ENCODE data around the gene ANKRD12.
"Not testable (repeated sequence)": the region's sequence is repeated elsewhere in the genome, so short reads cannot be mapped to it uniquely, and the experiment has no call there.

The ANKRD12 gene

GRCh38 chr18:9240270-9240669, 103.7 kb downstream of the ANKRD12 start:
- no peak overlapping the region for H3K4me3 ChIP-seq (ENCODE audit: low read length in 2 of 2)
- no peak overlapping the region for H3K9ac ChIP-seq (ENCODE audit: low read depth in 1 of 2, low read length in 2 of 2)
- no peak overlapping the region for H3K27ac ChIP-seq (ENCODE audit: low read depth in 2 of 2, low read length in 2 of 2)
- H3K4me1 ChIP-seq (ENCODE audit: control insufficient read depth in 2 of 2, insufficient read depth in 2 of 2, low read length in 2 of 2) = no peaks in the 10 kb centered on the region
- peaks cover 10 to 22% of the 10 kb centered on the region in 2 donors for H3K36me3 ChIP-seq (ENCODE audit: control insufficient read depth in 2 of 2, insufficient read depth in 2 of 2, low read length in 2 of 2)
- H3K27me3 ChIP-seq (ENCODE audit: control insufficient read depth in 2 of 2, insufficient read depth in 2 of 2, low read length in 2 of 2) = no peaks in the 10 kb centered on the region
- H3K9me3 ChIP-seq (ENCODE audit: control insufficient read depth in 2 of 2, low read length in 2 of 2) = no peaks in the 10 kb centered on the region

GRCh38 chr18:9243029-9243428, 106.4 kb downstream of the ANKRD12 start:
- Histone ChIP-seq H3K27ac (ENCODE audit: low read depth in 2 of 2, low read length in 2 of 2) (no peak overlapping the region), H3K4me3 (ENCODE audit: low read length in 2 of 2) (no peak overlapping the region), H3K9ac (ENCODE audit: low read depth in 1 of 2, low read length in 2 of 2) (no peak overlapping the region), H3K9me3 (ENCODE audit: control insufficient read depth in 2 of 2, low read length in 2 of 2) (no peaks in the 10 kb centered on the region), H3K4me1 (ENCODE audit: control insufficient read depth in 2 of 2, insufficient read depth in 2 of 2, low read length in 2 of 2) (no peaks in the 10 kb centered on the region), H3K27me3 (ENCODE audit: control insufficient read depth in 2 of 2, insufficient read depth in 2 of 2, low read length in 2 of 2) (no peaks in the 10 kb centered on the region), H3K36me3 (ENCODE audit: control insufficient read depth in 2 of 2, insufficient read depth in 2 of 2, low read length in 2 of 2) (peaks cover 7 to 22% of the 10 kb centered on the region in 2 donors)

- no peaks in the 10 kb centered on the region for H3K27me3 ChIP-seq (ENCODE audit: control insufficient read depth in 2 of 2, insufficient read depth in 2 of 2, low read length in 2 of 2)
- H3K27ac ChIP-seq (ENCODE audit: low read depth in 2 of 2, low read length in 2 of 2) = no peak overlapping the region
- no peak overlapping the region for H3K4me3 ChIP-seq (ENCODE audit: low read length in 2 of 2)
- no peaks in the 10 kb centered on the region for H3K4me1 ChIP-seq (ENCODE audit: control insufficient read depth in 2 of 2, insufficient read depth in 2 of 2, low read length in 2 of 2)
- H3K36me3 ChIP-seq (ENCODE audit: control insufficient read depth in 2 of 2, insufficient read depth in 2 of 2, low read length in 2 of 2) = peaks cover 9 to 17% of the 10 kb centered on the region in 2 donors
- no peaks in the 10 kb centered on the region for H3K9me3 ChIP-seq (ENCODE audit: control insufficient read depth in 2 of 2, low read length in 2 of 2)
- H3K9ac ChIP-seq (ENCODE audit: low read depth in 1 of 2, low read length in 2 of 2) = no peak overlapping the region
These were observed 107.8 kb downstream of the ANKRD12 start for GRCh38 chr18:9244376-9244775.

GRCh38 chr18:9248661-9249060, 112.1 kb downstream of the ANKRD12 start:
- Histone ChIP-seq H3K36me3 (ENCODE audit: control insufficient read depth in 2 of 2, insufficient read depth in 2 of 2, low read length in 2 of 2) (peaks cover 5 to 6% of the 10 kb centered on the region in 2 donors), H3K4me3 (ENCODE audit: low read length in 2 of 2) (no peak overlapping the region), H3K9ac (ENCODE audit: low read depth in 1 of 2, low read length in 2 of 2) (no peak overlapping the region), H3K9me3 (ENCODE audit: control insufficient read depth in 2 of 2, low read length in 2 of 2) (no peaks in the 10 kb centered on the region), H3K27ac (ENCODE audit: low read depth in 2 of 2, low read length in 2 of 2) (no peak overlapping the region), H3K4me1 (ENCODE audit: control insufficient read depth in 2 of 2, insufficient read depth in 2 of 2, low read length in 2 of 2) (no peaks in the 10 kb centered on the region), H3K27me3 (ENCODE audit: control insufficient read depth in 2 of 2, insufficient read depth in 2 of 2, low read length in 2 of 2) (no peaks in the 10 kb centered on the region)

GRCh38 chr18:9249254-9249653, 112.7 kb downstream of the ANKRD12 start:
- Histone ChIP-seq H3K36me3 (ENCODE audit: control insufficient read depth in 2 of 2, insufficient read depth in 2 of 2, low read length in 2 of 2) (peaks cover 11% of the 10 kb centered on the region in 2 donors), H3K4me1 (ENCODE audit: control insufficient read depth in 2 of 2, insufficient read depth in 2 of 2, low read length in 2 of 2) (no peaks in the 10 kb centered on the region), H3K4me3 (ENCODE audit: low read length in 2 of 2) (no peak overlapping the region), H3K9me3 (ENCODE audit: control insufficient read depth in 2 of 2, low read length in 2 of 2) (no peaks in the 10 kb centered on the region), H3K27me3 (ENCODE audit: control insufficient read depth in 2 of 2, insufficient read depth in 2 of 2, low read length in 2 of 2) (no peaks in the 10 kb centered on the region), H3K9ac (ENCODE audit: low read depth in 1 of 2, low read length in 2 of 2) (no peak overlapping the region), H3K27ac (ENCODE audit: low read depth in 2 of 2, low read length in 2 of 2) (no peak overlapping the region)

- Histone ChIP-seq H3K4me3 (ENCODE audit: low read length in 2 of 2) (no peak overlapping the region), H3K4me1 (ENCODE audit: control insufficient read depth in 2 of 2, insufficient read depth in 2 of 2, low read length in 2 of 2) (no peaks in the 10 kb centered on the region), H3K9ac (ENCODE audit: low read depth in 1 of 2, low read length in 2 of 2) (no peak overlapping the region), H3K27ac (ENCODE audit: low read depth in 2 of 2, low read length in 2 of 2) (no peak overlapping the region), H3K36me3 (ENCODE audit: control insufficient read depth in 2 of 2, insufficient read depth in 2 of 2, low read length in 2 of 2) (peaks cover 1 to 12% of the 10 kb centered on the region in 2 donors), H3K9me3 (ENCODE audit: control insufficient read depth in 2 of 2, low read length in 2 of 2) (no peaks in the 10 kb centered on the region), H3K27me3 (ENCODE audit: control insufficient read depth in 2 of 2, insufficient read depth in 2 of 2, low read length in 2 of 2) (no peaks in the 10 kb centered on the region)
These were observed 122.6 kb downstream of the ANKRD12 start for GRCh38 chr18:9259173-9259572.

- H3K4me3 ChIP-seq (ENCODE audit: low read length in 2 of 2) = no peak overlapping the region
- H3K4me1 ChIP-seq (ENCODE audit: control insufficient read depth in 2 of 2, insufficient read depth in 2 of 2, low read length in 2 of 2) = no peaks in the 10 kb centered on the region
- no peak overlapping the region for H3K9ac ChIP-seq (ENCODE audit: low read depth in 1 of 2, low read length in 2 of 2)
- no peak overlapping the region for H3K27ac ChIP-seq (ENCODE audit: low read depth in 2 of 2, low read length in 2 of 2)
- peaks cover 7 to 16% of the 10 kb centered on the region in 2 donors for H3K36me3 ChIP-seq (ENCODE audit: control insufficient read depth in 2 of 2, insufficient read depth in 2 of 2, low read length in 2 of 2)
- no peaks in the 10 kb centered on the region for H3K27me3 ChIP-seq (ENCODE audit: control insufficient read depth in 2 of 2, insufficient read depth in 2 of 2, low read length in 2 of 2)
- H3K9me3 ChIP-seq (ENCODE audit: control insufficient read depth in 2 of 2, low read length in 2 of 2) = no peaks in the 10 kb centered on the region
These were observed 124.1 kb downstream of the ANKRD12 start for GRCh38 chr18:9260388-9261380.

GRCh38 chr18:9263264-9263663, 126.7 kb downstream of the ANKRD12 start:
- H3K27me3 ChIP-seq (ENCODE audit: control insufficient read depth in 2 of 2, insufficient read depth in 2 of 2, low read length in 2 of 2) = no peaks in the 10 kb centered on the region
- peaks cover 7 to 15% of the 10 kb centered on the region in 2 donors for H3K36me3 ChIP-seq (ENCODE audit: control insufficient read depth in 2 of 2, insufficient read depth in 2 of 2, low read length in 2 of 2)
- no peak overlapping the region for H3K4me3 ChIP-seq (ENCODE audit: low read length in 2 of 2)
- no peaks in the 10 kb centered on the region for H3K4me1 ChIP-seq (ENCODE audit: control insufficient read depth in 2 of 2, insufficient read depth in 2 of 2, low read length in 2 of 2)
- no peak overlapping the region for H3K27ac ChIP-seq (ENCODE audit: low read depth in 2 of 2, low read length in 2 of 2)
- no peak overlapping the region for H3K9ac ChIP-seq (ENCODE audit: low read depth in 1 of 2, low read length in 2 of 2)
- no peaks in the 10 kb centered on the region for H3K9me3 ChIP-seq (ENCODE audit: control insufficient read depth in 2 of 2, low read length in 2 of 2)

- not testable (repeated sequence) for H3K4me3 ChIP-seq (ENCODE audit: low read length in 2 of 2); H3K27ac ChIP-seq (ENCODE audit: low read depth in 2 of 2, low read length in 2 of 2); H3K27me3 ChIP-seq (ENCODE audit: control insufficient read depth in 2 of 2, insufficient read depth in 2 of 2, low read length in 2 of 2); H3K9ac ChIP-seq (ENCODE audit: low read depth in 1 of 2, low read length in 2 of 2); H3K9me3 ChIP-seq (ENCODE audit: control insufficient read depth in 2 of 2, low read length in 2 of 2); H3K4me1 ChIP-seq (ENCODE audit: control insufficient read depth in 2 of 2, insufficient read depth in 2 of 2, low read length in 2 of 2)
- peaks cover 7 to 13% of the 10 kb centered on the region in 2 donors for H3K36me3 ChIP-seq (ENCODE audit: control insufficient read depth in 2 of 2, insufficient read depth in 2 of 2, low read length in 2 of 2)
These were observed 128.2 kb downstream of the ANKRD12 start for GRCh38 chr18:9264797-9265196.

GRCh38 chr18:9273221-9273620, 136.6 kb downstream of the ANKRD12 start:
- Histone ChIP-seq H3K4me3 (ENCODE audit: low read length in 2 of 2) (no peak overlapping the region), H3K27ac (ENCODE audit: low read depth in 2 of 2, low read length in 2 of 2) (no peak overlapping the region), H3K27me3 (ENCODE audit: control insufficient read depth in 2 of 2, insufficient read depth in 2 of 2, low read length in 2 of 2) (no peaks in the 10 kb centered on the region), H3K9me3 (ENCODE audit: control insufficient read depth in 2 of 2, low read length in 2 of 2) (no peaks in the 10 kb centered on the region), H3K9ac (ENCODE audit: low read depth in 1 of 2, low read length in 2 of 2) (no peak overlapping the region), H3K36me3 (ENCODE audit: control insufficient read depth in 2 of 2, insufficient read depth in 2 of 2, low read length in 2 of 2) (peaks cover 4 to 12% of the 10 kb centered on the region in 2 donors), H3K4me1 (ENCODE audit: control insufficient read depth in 2 of 2, insufficient read depth in 2 of 2, low read length in 2 of 2) (no peaks in the 10 kb centered on the region)

Data from mucosa of rectum (tissue), 2 donors.